ENCODE results near the gene MRPL46.

DNA sequence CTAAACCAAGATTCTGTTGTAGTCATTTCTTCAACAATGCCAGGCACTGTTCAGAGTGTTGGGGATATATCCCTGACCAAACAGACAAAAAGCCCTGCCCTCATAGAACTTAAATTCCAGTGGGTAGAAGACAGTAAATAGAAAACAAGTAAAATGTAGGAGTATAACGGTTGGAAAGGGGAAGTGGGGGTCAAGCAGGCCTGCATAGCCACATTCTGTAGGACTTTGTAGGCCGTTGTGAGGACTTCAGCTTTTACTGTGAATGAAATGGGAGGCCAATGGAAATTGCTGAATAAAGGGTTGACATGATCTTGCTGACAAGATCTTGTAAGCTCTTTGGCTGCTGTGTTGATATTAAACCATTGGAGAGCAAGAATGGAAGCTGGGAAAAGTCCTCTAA is 2.1 kb upstream of the MRPL46 start:
- TF ChIP-seq ZNF274 (IDR thresholded peaks at IDR 0.05; ENCODE audit: low read depth, low read length): no peak
- TF ChIP-seq YY1 (IDR thresholded peaks at IDR 0.05; ENCODE audit: insufficient read depth, insufficient read length): no peak

Measured in NT2/D1 (cell line).